Stimulated activated memory B cell treated with anti-CD40 and anti-IgM and Interleukin-4, amounts not matched to agents 10 μg/mL and 1 μg/mL and 100 μg/mL, for 72 hours (primary cell): ENCODE measurements around the gene CARD19.
"Not testable (repeated sequence)": the region's sequence is repeated elsewhere in the genome, so short reads cannot be mapped to it uniquely, and the experiment has no call there.

Experiments
- ATAC-seq: fragments of 150-1000 bp; cut with Tn5 transposase; 2 replicates; pipeline ENCODE4 v1.10.0; 2021
- H3K27ac Mint-ChIP-seq: one replicate; pipeline ENCODE4 v1.8.0; 2022; ENCODE audit warnings: mild to moderate bottlenecking, mixed read lengths
- H3K27me3 Mint-ChIP-seq: one replicate; pipeline ENCODE4 v1.8.0; 2022; ENCODE audit warnings: mixed read lengths
- H3K36me3 Mint-ChIP-seq: one replicate; pipeline ENCODE4 v1.8.0; 2022; ENCODE audit warnings: mixed read lengths
- H3K4me1 Mint-ChIP-seq: one replicate; pipeline ENCODE4 v1.8.0; 2022; ENCODE audit warnings: mixed read lengths
- H3K4me3 Mint-ChIP-seq: one replicate; pipeline ENCODE4 v1.8.0; 2022; ENCODE audit warnings: mild to moderate bottlenecking, moderate library complexity, mixed read lengths
- H3K9me3 Mint-ChIP-seq: one replicate; pipeline ENCODE4 v1.8.0; 2022; ENCODE audit warnings: mixed read lengths

Gene CARD19

DNA sequence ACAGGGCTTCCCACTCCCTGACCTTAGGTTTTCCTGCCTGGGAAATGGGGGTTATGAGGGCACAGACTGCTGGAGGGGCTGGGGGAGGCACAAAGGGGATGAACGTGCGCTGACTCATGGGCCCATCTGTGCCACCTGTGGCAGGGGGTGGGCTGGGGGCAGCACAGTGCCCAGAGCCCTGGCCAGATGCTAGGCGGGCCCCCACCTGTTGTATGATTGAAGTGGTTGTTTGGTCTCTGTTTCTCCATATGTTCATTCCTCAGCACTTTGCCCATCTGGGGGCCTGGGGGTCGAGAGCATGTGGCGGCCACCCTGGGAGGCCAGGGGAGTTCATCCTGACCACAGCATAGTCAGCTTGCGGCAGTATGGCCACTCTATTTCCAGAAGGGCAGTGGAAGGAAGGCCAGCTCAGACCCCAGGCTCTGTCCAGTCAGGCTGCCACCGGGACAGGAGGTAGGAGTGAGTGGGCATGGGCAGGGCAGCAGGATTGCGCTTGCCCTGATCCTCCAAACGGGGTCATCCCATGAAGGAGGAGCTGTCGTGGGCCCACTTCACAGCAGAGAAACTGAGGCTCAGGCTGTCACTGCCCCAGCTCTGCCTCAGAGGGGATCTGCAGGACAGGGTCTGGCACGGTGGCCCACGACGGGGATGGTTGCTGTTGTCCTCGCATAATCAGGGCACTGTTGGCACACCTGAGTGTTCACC, 38.9 kb downstream of the CARD19 start:
- Mint-ChIP-seq H3K4me1 (peaks cover 70% of the 10 kb centered on the region), H3K4me3 (peak overlapping the region; percentile 94), H3K27me3 (no peaks in the 10 kb centered on the region), H3K9me3 (peaks cover 3% of the 10 kb centered on the region), H3K27ac (peak overlapping the region; percentile 93), H3K36me3 (peaks cover 13% of the 10 kb centered on the region)
- ATAC-seq: peak; percentile 29

DNA sequence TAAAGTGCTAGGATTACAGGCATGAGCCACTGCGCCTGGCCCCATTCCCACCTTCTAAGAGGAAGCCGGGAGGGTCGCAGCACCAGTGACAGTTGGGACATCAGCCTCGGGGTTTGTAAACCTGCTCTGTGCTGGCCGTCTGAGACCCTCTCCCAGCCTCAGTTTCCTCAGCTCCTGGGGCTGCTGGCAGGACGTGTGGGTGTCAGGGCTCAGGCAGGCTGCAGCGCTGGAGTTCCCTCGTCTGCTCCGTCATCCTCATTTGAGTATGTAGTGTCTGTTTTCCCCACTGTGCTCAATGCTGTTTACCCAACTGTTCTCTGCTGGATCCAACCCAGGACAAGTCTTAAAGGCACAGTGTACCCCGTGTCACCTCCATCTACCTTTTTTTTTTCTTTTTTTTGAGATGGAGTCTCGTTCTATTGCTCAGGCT, 40.0 kb downstream of the CARD19 start:
- Mint-ChIP-seq H3K36me3 (peaks cover 7% of the 10 kb centered on the region), H3K27ac (peak overlapping the region; percentile 93), H3K9me3 (peaks cover 3% of the 10 kb centered on the region), H3K27me3 (no peaks in the 10 kb centered on the region), H3K4me1 (peaks cover 61% of the 10 kb centered on the region), H3K4me3 (no peak overlapping the region)
- no peak for ATAC-seq

DNA sequence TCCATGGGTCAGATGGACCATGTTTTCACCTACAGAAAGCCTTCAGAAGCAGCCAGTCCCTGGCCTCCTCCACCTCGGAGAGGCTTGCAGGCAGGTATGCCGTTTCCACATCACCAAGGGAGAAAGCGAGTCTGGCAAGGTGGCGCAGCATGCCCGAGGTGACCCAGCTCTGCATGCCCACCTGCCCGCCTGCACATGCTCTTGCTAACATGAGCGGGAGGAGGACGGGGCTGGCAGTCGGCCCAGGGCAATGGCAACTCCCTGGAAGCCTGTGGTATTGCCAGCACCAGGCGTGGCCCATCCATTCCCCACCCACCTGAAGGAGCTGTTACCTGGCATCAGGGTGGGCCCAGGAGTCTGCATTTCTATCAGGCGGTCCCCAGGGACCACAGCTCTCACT, 41.3 kb downstream of the CARD19 start:
- Mint-ChIP-seq H3K36me3 (peaks cover 7% of the 10 kb centered on the region), H3K9me3 (peaks cover 3% of the 10 kb centered on the region), H3K27me3 (no peaks in the 10 kb centered on the region), H3K4me3 (no peak overlapping the region), H3K27ac (peak overlapping the region; percentile 31), H3K4me1 (peaks cover 51% of the 10 kb centered on the region)
- ATAC-seq: no peak

DNA sequence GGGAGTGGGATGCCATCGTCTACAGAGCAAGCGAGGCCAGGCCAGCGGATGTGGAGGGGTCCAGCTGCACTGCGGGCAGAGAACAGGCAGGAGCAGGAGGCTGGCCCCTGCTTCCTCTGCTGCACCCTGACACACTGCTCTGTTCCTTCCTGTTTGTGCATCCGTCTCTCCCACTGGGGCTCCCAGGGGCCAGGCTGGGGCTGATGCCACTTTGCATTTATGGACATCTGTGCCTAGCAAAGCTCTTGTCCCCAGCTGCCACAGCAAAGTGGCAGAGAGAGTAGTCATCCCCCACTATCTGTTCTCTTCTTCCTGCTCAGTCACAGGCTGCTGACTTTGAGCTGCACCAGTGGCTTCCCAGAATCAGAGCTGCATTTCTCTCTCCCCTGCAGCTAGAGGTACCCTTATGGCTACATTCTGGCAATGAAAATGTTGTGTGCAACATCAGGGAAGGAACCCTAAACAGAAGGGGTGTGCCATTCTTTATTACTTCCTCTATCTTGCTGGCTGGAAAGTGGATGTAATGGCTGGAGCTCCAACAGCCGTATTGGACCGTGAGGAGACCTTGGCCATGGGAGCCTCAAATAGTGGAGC, 42.3 kb downstream of the CARD19 start:
- H3K4me3 Mint-ChIP-seq: no peak overlapping the region
- H3K36me3 Mint-ChIP-seq: no peaks in the 10 kb centered on the region
- peaks cover 44% of the 10 kb centered on the region for H3K4me1 Mint-ChIP-seq
- H3K27me3 Mint-ChIP-seq: no peaks in the 10 kb centered on the region
- peak overlapping the region; percentile 31 for H3K27ac Mint-ChIP-seq
- ATAC-seq: peak; percentile 14
- H3K9me3 Mint-ChIP-seq: peaks cover 3% of the 10 kb centered on the region

DNA sequence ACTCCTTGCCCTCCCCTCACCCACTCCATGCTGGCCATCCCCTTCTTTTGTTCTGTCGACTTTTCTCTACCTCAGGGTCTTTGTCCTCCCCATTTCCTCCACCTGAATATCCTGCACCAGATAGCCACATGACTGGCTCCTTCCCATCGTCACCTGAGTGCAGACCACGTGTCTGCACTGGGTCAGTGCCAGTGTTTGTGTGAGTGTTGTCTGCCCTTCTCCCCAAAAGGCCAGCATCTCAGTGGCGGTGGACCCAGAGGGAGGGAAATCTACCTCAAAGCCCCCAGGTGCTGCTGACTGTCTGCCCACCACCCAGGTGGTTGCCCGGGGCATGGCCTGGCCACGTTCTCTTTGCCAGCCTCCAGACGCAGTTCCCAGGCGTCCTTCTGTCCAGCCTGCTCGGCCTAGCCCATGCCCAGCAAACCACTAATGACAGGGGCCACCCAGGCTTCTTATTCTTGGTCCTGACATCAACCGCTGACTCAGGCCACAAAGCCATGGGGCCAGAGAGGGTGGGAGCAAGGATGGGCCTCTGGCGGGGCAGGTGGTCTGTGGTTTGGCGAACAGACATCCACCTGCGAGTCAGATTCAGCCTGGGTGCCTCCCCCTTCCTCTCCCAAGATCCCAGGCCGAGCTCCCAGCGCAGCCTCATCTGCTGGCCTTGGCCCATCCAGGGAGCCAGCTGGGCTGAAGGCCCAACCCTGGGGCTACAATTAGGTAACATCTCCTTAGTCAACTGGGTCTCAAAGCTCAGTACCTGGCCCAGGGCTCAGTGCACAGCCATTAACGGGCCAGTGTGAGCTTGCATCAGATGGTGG, 43.6 kb downstream of the CARD19 start:
- no peaks in the 10 kb centered on the region for H3K27me3 Mint-ChIP-seq
- H3K4me1 Mint-ChIP-seq: peaks cover 50% of the 10 kb centered on the region
- no peak overlapping the region for H3K4me3 Mint-ChIP-seq
- ATAC-seq: no peak
- H3K36me3 Mint-ChIP-seq: no peaks in the 10 kb centered on the region
- peak overlapping the region; percentile 68 for H3K27ac Mint-ChIP-seq
- H3K9me3 Mint-ChIP-seq: peaks cover 3% of the 10 kb centered on the region

DNA sequence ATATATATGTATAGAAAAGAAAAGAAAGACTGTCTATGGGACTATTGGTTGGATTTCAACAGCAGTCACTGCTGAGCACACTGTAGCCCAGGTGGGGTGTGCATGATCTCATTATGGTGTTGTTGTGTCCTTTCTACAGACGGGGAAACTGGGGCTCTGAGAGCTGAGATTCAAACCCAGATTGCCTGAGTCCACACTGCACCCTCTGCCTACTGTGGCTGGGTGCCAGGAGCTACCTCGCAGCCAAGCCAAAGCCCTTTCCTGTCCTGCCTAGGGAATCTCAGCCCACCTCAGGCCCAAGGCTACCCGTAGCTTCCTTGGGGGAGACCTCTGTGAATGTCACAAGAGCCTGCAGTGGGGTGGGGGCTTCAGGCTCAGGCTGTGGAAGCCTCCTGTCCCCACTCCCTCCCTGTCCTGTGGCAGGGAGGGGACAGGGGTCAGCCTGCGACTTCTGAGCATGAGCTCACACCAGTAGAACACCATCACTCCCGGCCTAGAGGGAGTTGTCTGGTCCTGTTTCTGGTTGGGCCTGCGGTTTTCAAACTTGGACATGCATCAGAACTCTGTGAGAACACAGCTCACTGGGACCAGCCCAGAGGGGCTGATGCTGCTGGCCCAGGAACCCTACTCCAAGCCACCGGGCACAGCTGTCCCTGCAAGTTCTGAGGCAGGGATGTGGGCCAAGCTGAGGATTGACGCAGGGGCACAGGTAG, 45.9 kb downstream of the CARD19 start:
- H3K9me3 Mint-ChIP-seq: peaks cover 6% of the 10 kb centered on the region
- no peak overlapping the region for H3K4me3 Mint-ChIP-seq
- no peaks in the 10 kb centered on the region for H3K36me3 Mint-ChIP-seq
- no peak for ATAC-seq
- H3K4me1 Mint-ChIP-seq: peaks cover 38% of the 10 kb centered on the region
- H3K27me3 Mint-ChIP-seq: no peaks in the 10 kb centered on the region
- H3K27ac Mint-ChIP-seq: no peak overlapping the region

DNA sequence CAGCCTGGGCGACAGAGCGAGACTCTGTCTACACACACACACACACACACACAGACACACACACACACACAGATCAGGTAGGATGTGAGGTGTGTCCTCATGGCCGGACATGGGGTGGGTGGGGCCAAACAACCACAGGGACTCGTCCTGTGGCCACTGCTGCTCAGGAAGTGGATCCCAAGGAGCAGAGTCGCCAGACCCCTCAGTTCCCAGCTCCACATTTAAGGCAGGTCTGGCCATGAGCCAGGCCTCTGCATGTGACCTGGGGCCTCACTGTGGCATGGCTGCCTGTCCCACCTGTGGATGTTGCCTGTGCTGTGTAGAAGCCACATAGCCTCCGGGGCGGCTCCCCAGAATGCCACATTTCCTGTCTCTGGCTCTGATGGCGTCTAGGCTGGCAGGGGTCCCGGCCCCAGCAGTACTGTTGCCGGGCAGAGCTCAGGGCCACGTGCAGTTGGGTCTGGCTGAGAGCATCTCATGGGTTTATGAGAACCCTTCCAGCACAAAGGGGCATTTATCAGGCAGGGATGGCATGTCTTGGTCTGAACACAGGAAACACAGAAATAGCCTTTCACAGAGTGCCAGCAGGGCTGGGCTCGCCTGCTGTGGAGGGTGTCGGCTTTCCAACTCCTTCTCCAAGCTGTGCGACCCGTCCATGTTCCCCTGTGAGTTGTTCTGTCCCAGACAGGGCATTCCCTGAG, 48.0 kb downstream of the CARD19 start:
- Mint-ChIP-seq H3K36me3 (no peaks in the 10 kb centered on the region), H3K4me1 (peaks cover 21% of the 10 kb centered on the region), H3K4me3 (no peak overlapping the region)

DNA sequence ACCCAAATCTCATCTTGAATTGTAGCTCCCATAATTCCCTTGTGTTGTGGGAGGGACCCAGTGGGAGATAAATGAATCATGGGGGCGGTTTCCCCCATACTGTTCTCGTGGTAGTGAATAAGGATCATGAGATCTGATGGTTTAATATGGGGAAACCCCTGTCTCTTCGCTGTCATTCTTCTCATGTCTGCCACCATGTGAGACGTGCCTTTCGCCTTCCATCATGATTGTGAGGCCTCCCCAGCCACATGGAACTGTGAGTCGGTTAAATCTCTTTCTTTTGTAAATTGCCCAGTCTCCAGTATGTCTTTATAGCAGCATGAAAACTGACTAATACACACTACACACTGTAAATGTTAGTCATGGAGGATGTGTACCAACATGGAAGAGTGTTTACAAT, 50.7 kb downstream of the CARD19 start:
- not testable (repeated sequence) for H3K27me3 Mint-ChIP-seq, ATAC-seq, H3K9me3 Mint-ChIP-seq, H3K4me3 Mint-ChIP-seq, H3K36me3 Mint-ChIP-seq, H3K27ac Mint-ChIP-seq
- peaks cover 21% of the 10 kb centered on the region for H3K4me1 Mint-ChIP-seq

More for the DNA sequence above, 48.0 kb downstream of the CARD19 start:
- H3K27ac Mint-ChIP-seq: peak overlapping the region; percentile 71
- peak; percentile 71 for ATAC-seq
- H3K27me3 Mint-ChIP-seq: no peaks in the 10 kb centered on the region
- H3K9me3 Mint-ChIP-seq: peaks cover 4% of the 10 kb centered on the region

DNA sequence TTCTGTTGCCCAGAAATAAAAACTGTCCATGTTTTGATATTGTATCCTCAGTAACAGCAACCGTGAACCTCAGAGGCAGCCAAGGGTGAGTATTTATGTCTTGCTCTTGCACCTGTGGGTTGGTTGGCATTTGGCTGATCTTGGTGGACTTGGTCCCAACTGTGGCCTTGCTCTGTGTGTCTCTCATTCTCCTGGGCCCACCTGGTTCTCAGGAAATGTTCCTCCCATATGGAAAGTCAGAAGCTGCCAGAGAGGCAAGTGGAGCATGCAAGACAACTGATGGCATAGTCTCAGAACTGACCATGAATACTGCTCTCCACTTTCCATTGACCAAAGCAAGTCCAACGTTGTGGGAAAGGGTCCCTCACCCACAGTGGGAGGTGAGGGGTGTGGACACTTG, 51.6 kb downstream of the CARD19 start:
- Mint-ChIP-seq H3K27me3 (no peaks in the 10 kb centered on the region), H3K4me3 (no peak overlapping the region), H3K4me1 (peaks cover 21% of the 10 kb centered on the region), H3K9me3 (peaks cover 4% of the 10 kb centered on the region), H3K36me3 (no peaks in the 10 kb centered on the region), H3K27ac (no peak overlapping the region)
- ATAC-seq: no peak

DNA sequence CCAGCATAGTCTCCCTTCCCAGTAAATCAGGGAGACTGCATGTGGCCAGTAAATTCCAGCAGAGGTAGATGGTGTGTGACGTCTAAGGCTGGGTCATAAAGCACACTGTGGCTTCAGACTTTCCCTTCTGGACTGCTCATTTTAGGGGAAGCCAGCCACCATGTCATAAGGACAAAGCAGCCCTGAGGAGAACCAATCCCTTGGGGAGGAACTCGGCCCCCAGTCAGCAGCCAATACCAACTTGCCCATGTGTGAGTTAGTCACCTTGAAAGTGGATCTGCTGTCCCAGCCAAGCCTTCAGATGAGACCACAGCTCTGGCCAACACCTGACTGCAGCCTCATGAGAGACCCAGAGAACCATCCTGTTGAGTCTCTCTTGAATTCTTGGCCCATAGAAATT, 52.7 kb downstream of the CARD19 start:
- no peaks in the 10 kb centered on the region for H3K36me3 Mint-ChIP-seq
- ATAC-seq: no peak
- peaks cover 4% of the 10 kb centered on the region for H3K9me3 Mint-ChIP-seq
- peaks cover 14% of the 10 kb centered on the region for H3K4me1 Mint-ChIP-seq
- no peaks in the 10 kb centered on the region for H3K27me3 Mint-ChIP-seq
- H3K4me3 Mint-ChIP-seq: no peak overlapping the region
- H3K27ac Mint-ChIP-seq: no peak overlapping the region

DNA sequence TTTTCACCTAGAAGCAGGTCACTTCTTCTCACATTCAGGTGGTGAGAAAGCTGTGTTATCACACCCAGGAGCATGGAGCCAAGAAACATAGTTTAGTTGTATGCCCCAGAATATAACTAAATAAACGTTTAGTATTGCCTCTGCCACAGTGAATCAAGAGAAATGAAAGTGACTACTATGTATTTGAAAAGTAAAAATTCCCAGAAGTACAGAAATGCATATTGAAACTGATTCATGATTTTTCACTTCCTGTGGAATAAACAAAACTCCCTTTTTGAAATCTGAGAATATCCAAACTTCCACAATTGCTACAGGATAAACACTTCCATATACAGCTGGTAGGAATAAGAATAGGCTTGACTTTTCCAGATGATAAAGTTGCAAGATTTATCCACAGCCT, 53.3 kb downstream of the CARD19 start:
- Mint-ChIP-seq H3K27me3 (no peaks in the 10 kb centered on the region), H3K27ac (no peak overlapping the region), H3K36me3 (no peaks in the 10 kb centered on the region), H3K4me1 (peaks cover 8% of the 10 kb centered on the region), H3K4me3 (no peak overlapping the region), H3K9me3 (peaks cover 4% of the 10 kb centered on the region)
- ATAC-seq: no peak

DNA sequence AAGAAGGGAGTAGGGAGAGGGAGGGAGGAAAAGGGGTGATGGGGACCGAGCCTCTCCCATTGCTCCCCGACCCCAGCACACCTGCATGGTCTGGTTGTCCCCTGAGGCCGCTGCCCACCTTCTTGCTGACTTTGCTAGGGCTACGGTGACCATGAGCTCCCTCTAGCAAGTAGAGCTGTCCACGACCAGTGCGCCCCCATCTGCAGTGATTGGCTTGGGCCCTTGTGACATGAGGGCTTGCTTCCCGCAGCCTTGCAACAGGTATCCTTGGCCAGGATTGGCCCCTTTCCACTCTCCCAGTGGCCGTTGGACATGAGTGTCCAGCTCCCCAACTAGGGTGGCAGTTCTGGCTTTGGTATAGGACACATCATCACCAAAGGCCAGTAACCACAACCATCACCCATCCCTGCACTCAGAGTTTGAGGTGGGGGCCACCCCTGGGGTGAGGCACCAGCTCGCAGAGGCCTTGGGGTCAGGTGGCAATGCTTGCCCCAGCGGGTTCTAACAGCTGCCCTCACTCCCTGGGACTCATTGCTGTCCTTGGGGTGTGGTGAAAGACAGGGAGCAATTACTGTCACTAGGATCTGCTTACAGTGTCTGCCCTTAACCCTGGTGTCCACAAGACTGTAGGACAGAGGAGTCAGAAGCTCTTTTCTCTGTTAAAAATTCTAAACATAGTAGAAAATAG, 55.2 kb downstream of the CARD19 start:
- ATAC-seq: no peak
- H3K4me1 Mint-ChIP-seq: peaks cover under 1% of the 10 kb centered on the region
- H3K9me3 Mint-ChIP-seq: peaks cover 4% of the 10 kb centered on the region
- no peak overlapping the region for H3K4me3 Mint-ChIP-seq
- no peaks in the 10 kb centered on the region for H3K27me3 Mint-ChIP-seq
- no peaks in the 10 kb centered on the region for H3K36me3 Mint-ChIP-seq
- H3K27ac Mint-ChIP-seq: no peak overlapping the region

DNA sequence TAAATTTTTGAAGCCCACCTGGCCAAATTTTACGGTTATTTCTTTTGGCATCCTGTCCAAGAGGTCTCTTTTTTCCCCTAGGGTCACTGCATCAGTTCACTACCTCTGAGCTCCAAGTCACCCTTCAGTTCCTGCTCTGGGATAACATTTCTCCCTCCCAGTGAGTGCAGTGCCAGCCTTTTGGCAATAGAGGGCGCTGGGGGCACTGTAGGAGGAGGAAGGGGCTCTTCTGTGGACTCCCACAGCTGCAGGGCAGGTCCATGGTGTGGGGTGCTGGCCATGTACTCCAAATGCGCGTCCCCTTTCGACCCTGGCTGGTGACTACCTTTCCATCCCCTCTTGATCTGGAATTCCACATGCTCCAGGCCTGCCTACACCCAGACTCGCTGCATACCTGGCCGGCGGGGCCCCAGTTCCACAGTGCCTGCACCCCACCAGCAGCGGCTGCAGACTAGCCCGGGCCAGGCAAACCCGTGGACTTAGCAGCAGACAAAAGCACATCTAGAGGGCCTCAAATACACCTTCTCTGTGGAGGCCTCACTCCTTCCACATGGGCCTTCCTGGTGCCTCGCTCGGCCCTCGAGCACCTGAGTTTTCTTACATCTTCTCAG, 58.4 kb downstream of the CARD19 start:
- no peaks in the 10 kb centered on the region for H3K4me1 Mint-ChIP-seq
- no peaks in the 10 kb centered on the region for H3K9me3 Mint-ChIP-seq
- no peak overlapping the region for H3K4me3 Mint-ChIP-seq
- ATAC-seq: no peak
- H3K36me3 Mint-ChIP-seq: no peaks in the 10 kb centered on the region
- no peak overlapping the region for H3K27ac Mint-ChIP-seq
- H3K27me3 Mint-ChIP-seq: no peaks in the 10 kb centered on the region
